Measurements from ENCODE around the gene CYSRT1.
A peak's percentile ranks its signal among the peaks of the same experiment; 100 is the strongest.

The CYSRT1 gene

DNA sequence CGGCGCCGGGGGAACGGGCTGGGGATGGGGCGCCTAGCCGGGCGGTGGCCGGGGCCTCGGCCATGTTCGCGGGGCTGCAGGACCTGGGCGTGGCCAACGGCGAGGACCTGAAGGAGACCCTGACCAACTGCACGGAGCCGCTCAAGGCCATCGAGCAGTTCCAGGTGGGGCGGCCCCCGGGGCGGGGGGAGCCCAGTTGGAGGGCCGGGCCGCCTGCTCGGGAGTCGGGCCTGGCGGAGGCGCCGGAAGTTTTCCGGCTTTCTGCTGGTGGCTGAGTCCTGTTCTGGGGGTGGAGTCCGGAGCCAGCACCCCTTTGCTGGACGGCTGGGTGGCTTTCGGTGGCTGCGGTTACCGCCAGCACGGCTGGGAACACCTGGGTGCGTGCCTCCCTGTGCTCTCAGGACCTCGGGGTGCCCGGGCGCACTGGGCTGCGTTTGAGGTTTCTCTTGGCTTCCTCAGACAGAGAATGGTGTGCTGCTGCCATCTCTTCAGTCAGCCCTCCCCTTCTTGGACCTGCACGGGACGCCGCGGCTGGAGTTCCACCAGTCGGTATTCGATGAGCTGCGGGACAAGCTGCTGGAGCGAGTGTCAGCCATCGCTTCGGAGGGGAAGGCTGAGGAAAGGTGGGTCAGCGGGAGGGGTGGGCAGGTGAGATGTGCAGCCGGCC, 30.6 kb downstream of the CYSRT1 start (continued):
- TF ChIP-seq OSR2 (tag by site-specific recombination; IDR thresholded peaks at IDR 0.05) (no peak), ZNF341 (tag by site-specific recombination; IDR thresholded peaks at IDR 0.05; ENCODE audit: low read depth) (0 out of 2 replicates have a peak, but pooled peaks have one; percentile 30), HOXD13 (CRISPR knock-in tag; IDR thresholded peaks at IDR 0.05; ENCODE audit: borderline replicate concordance) (no peak), TCF7L2 (IDR thresholded peaks at IDR 0.05; ENCODE audit: borderline replicate concordance, low read depth, low read length) (no peak), GFI1B (tag by site-specific recombination; IDR thresholded peaks at IDR 0.05) (no peak), ZNF830 (tag by site-specific recombination; IDR thresholded peaks at IDR 0.05; ENCODE audit: low read depth) (no peak), GLIS2 (tag by site-specific recombination; IDR thresholded peaks at IDR 0.05) (peak; percentile 63), ZNF155 (tag by site-specific recombination; IDR thresholded peaks at IDR 0.05) (no peak), ZNF596 (tag by site-specific recombination; IDR thresholded peaks at IDR 0.05) (no peak), ZNF629 (tag by site-specific recombination; IDR thresholded peaks at IDR 0.05) (no peak), ZNF585B (tag by site-specific recombination; IDR thresholded peaks at IDR 0.05) (no peak), ZNF132 (tag by site-specific recombination; IDR thresholded peaks at IDR 0.05; ENCODE audit: borderline replicate concordance) (no peak), ZNF76 (tag by site-specific recombination; IDR thresholded peaks at IDR 0.05; ENCODE audit: borderline replicate concordance, low read depth) (no peak), SP2 (tag by site-specific recombination; IDR thresholded peaks at IDR 0.05) (peak; percentile 43), SALL2 (tag by site-specific recombination; IDR thresholded peaks at IDR 0.05; ENCODE audit: borderline replicate concordance) (no peak), ZNF239 (tag by site-specific recombination; IDR thresholded peaks at IDR 0.05) (no peak)
- TF ChIP-seq, protein P1, sequence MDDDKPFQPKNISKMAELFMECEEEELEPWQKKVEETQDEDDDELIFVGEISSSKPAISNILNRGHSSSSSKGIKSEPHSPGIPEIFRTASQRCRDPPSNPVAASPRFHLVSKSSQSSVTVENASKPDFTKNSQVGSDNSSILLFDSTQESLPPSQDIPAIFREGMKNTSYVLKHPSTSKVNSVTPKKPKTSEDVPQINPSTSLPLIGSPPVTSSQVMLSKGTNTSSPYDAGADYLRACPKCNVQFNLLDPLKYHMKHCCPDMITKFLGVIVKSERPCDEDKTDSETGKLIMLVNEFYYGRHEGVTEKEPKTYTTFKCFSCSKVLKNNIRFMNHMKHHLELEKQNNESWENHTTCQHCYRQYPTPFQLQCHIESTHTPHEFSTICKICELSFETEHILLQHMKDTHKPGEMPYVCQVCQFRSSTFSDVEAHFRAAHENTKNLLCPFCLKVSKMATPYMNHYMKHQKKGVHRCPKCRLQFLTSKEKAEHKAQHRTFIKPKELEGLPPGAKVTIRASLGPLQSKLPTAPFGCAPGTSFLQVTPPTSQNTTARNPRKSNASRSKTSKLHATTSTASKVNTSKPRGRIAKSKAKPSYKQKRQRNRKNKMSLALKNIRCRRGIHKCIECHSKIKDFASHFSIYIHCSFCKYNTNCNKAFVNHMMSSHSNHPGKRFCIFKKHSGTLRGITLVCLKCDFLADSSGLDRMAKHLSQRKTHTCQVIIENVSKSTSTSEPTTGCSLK (tag by site-specific recombination; IDR thresholded peaks at IDR 0.05): no peak
- TF ChIP-seq, protein P2, sequence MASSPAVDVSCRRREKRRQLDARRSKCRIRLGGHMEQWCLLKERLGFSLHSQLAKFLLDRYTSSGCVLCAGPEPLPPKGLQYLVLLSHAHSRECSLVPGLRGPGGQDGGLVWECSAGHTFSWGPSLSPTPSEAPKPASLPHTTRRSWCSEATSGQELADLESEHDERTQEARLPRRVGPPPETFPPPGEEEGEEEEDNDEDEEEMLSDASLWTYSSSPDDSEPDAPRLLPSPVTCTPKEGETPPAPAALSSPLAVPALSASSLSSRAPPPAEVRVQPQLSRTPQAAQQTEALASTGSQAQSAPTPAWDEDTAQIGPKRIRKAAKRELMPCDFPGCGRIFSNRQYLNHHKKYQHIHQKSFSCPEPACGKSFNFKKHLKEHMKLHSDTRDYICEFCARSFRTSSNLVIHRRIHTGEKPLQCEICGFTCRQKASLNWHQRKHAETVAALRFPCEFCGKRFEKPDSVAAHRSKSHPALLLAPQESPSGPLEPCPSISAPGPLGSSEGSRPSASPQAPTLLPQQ (tag by site-specific recombination; IDR thresholded peaks at IDR 0.05): no peak
- TF ChIP-seq, protein P3, sequence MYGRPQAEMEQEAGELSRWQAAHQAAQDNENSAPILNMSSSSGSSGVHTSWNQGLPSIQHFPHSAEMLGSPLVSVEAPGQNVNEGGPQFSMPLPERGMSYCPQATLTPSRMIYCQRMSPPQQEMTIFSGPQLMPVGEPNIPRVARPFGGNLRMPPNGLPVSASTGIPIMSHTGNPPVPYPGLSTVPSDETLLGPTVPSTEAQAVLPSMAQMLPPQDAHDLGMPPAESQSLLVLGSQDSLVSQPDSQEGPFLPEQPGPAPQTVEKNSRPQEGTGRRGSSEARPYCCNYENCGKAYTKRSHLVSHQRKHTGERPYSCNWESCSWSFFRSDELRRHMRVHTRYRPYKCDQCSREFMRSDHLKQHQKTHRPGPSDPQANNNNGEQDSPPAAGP (tag by site-specific recombination; IDR thresholded peaks at IDR 0.05): no peak
- TF ChIP-seq, protein P4, sequence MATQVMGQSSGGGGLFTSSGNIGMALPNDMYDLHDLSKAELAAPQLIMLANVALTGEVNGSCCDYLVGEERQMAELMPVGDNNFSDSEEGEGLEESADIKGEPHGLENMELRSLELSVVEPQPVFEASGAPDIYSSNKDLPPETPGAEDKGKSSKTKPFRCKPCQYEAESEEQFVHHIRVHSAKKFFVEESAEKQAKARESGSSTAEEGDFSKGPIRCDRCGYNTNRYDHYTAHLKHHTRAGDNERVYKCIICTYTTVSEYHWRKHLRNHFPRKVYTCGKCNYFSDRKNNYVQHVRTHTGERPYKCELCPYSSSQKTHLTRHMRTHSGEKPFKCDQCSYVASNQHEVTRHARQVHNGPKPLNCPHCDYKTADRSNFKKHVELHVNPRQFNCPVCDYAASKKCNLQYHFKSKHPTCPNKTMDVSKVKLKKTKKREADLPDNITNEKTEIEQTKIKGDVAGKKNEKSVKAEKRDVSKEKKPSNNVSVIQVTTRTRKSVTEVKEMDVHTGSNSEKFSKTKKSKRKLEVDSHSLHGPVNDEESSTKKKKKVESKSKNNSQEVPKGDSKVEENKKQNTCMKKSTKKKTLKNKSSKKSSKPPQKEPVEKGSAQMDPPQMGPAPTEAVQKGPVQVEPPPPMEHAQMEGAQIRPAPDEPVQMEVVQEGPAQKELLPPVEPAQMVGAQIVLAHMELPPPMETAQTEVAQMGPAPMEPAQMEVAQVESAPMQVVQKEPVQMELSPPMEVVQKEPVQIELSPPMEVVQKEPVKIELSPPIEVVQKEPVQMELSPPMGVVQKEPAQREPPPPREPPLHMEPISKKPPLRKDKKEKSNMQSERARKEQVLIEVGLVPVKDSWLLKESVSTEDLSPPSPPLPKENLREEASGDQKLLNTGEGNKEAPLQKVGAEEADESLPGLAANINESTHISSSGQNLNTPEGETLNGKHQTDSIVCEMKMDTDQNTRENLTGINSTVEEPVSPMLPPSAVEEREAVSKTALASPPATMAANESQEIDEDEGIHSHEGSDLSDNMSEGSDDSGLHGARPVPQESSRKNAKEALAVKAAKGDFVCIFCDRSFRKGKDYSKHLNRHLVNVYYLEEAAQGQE (tag by site-specific recombination; IDR thresholded peaks at IDR 0.05): no peak; the same call in 1 of the 2 replicates
- TF ChIP-seq, protein P5, sequence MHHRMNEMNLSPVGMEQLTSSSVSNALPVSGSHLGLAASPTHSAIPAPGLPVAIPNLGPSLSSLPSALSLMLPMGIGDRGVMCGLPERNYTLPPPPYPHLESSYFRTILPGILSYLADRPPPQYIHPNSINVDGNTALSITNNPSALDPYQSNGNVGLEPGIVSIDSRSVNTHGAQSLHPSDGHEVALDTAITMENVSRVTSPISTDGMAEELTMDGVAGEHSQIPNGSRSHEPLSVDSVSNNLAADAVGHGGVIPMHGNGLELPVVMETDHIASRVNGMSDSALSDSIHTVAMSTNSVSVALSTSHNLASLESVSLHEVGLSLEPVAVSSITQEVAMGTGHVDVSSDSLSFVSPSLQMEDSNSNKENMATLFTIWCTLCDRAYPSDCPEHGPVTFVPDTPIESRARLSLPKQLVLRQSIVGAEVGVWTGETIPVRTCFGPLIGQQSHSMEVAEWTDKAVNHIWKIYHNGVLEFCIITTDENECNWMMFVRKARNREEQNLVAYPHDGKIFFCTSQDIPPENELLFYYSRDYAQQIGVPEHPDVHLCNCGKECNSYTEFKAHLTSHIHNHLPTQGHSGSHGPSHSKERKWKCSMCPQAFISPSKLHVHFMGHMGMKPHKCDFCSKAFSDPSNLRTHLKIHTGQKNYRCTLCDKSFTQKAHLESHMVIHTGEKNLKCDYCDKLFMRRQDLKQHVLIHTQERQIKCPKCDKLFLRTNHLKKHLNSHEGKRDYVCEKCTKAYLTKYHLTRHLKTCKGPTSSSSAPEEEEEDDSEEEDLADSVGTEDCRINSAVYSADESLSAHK (tag by site-specific recombination; IDR thresholded peaks at IDR 0.05): no peak
- TF ChIP-seq, protein P6, sequence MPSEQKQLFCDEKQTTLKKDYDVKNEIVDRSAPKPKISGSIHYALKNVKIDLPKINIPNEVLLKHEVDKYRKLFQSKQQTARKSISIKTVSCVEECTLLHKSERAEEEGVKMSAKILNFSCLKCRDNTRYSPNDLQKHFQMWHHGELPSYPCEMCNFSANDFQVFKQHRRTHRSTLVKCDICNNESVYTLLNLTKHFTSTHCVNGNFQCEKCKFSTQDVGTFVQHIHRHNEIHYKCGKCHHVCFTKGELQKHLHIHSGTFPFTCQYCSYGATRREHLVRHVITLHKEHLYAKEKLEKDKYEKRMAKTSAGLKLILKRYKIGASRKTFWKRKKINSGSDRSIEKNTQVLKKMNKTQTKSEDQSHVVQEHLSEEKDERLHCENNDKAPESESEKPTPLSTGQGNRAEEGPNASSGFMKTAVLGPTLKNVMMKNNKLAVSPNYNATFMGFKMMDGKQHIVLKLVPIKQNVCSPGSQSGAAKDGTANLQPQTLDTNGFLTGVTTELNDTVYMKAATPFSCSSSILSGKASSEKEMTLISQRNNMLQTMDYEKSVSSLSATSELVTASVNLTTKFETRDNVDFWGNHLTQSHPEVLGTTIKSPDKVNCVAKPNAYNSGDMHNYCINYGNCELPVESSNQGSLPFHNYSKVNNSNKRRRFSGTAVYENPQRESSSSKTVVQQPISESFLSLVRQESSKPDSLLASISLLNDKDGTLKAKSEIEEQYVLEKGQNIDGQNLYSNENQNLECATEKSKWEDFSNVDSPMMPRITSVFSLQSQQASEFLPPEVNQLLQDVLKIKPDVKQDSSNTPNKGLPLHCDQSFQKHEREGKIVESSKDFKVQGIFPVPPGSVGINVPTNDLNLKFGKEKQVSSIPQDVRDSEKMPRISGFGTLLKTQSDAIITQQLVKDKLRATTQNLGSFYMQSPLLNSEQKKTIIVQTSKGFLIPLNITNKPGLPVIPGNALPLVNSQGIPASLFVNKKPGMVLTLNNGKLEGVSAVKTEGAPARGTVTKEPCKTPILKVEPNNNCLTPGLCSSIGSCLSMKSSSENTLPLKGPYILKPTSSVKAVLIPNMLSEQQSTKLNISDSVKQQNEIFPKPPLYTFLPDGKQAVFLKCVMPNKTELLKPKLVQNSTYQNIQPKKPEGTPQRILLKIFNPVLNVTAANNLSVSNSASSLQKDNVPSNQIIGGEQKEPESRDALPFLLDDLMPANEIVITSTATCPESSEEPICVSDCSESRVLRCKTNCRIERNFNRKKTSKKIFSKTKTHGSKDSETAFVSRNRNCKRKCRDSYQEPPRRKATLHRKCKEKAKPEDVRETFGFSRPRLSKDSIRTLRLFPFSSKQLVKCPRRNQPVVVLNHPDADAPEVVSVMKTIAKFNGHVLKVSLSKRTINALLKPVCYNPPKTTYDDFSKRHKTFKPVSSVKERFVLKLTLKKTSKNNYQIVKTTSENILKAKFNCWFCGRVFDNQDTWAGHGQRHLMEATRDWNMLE (tag by site-specific recombination; conservative IDR thresholded peaks at IDR 0.05; ENCODE audit: low read depth): no peak
